Activated naive CD4-positive, alpha-beta T cell (primary cell): ENCODE results near the gene GAB2.
"Not testable (repeated sequence)": the region's sequence is repeated elsewhere in the genome, so short reads cannot be mapped to it uniquely, and the experiment has no call there.

Experiments used
- DNase-seq, 4 experiments: peaks; one replicate each; lab custom pipeline; 2025; lab: John Stamatoyannopoulos, UW

Gene GAB2, protein sequence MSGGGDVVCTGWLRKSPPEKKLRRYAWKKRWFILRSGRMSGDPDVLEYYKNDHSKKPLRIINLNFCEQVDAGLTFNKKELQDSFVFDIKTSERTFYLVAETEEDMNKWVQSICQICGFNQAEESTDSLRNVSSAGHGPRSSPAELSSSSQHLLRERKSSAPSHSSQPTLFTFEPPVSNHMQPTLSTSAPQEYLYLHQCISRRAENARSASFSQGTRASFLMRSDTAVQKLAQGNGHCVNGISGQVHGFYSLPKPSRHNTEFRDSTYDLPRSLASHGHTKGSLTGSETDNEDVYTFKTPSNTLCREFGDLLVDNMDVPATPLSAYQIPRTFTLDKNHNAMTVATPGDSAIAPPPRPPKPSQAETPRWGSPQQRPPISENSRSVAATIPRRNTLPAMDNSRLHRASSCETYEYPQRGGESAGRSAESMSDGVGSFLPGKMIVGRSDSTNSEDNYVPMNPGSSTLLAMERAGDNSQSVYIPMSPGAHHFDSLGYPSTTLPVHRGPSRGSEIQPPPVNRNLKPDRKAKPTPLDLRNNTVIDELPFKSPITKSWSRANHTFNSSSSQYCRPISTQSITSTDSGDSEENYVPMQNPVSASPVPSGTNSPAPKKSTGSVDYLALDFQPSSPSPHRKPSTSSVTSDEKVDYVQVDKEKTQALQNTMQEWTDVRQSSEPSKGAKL

DNA sequence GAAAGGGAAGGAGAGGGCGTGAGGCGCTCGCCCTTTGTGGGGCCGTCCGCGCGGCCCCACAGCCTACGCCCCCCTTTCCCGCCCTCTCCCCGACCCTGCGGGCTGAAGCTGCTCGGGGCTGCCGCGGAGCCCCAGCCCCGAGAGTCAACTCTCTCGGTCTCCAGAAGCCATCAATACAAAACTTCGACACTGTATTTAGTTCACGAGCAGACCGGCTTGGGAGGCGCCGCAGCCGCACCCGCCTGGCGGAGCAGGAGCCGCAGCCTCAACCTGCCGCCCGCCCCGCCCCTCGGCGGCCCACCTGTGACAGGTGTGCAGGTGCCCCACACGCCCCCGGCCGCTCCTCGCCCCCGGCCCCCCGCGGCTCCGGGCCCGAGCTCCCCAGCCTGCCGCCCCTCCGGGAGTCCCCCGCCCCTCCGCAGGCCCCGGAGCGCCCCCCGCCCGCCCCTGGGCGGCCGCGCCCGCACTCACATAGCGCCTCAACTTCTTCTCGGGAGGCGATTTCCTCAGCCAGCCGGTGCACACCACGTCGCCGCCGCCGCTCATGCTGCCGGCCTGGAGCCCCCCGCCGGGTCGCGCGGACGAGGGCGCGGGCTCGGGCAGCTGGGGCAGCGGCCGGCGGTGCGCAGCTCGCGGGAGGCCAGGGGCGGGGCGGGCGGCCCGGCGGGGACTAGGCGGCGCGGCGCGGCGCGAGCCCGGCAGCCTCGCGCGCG lies at the start of gene GAB2:
Gene GAB2, minus strand, starts transcription at position 646 of the 713 bp plus-strand sequence. Its CDS starts 100 bp downstream, at position 546.
- DNase-seq = peak in 1 of 4 experiments; percentile 37

GRCh38 chr11:78467370-78467769 lies 49.8 kb upstream of the GAB2 start:
- DNase-seq = no peak

DNA sequence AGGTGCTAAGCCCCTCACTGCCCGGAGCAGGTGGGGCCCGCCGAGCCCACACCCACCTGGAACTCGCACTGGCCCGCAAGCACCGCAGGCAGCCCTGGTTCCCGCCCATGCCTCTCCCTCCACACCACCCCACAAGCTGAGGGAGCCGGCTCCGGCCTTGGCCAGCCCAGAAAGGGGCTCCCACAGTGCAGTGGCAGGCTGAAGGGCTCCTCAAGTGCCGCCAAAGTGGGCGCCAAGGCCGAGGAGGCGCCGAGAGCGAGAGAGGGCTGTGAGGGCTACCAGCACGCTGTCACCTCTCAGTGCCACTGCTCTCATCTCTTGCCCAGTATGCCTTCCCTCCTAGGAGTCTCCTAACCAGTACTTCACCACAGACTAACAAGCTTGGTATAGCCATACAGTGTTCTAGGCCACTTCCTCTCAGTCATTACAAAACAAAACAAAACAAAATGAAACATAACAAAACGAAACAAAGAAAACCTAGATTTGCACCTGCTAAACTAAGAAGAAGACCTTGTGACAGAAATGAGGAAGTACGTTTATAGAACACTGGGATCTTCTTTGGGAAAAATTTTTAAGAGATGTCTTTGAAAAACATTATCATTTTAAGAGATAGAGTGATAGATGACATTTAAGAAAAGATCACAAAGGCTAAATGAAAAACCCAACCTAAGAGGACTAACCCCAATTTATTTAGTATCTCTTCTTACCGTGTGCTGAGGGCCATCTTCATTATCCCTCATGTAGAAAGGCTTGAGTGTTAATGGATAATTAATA lies 47.7 kb upstream of the GAB2 start:
- no peak for DNase-seq

DNA sequence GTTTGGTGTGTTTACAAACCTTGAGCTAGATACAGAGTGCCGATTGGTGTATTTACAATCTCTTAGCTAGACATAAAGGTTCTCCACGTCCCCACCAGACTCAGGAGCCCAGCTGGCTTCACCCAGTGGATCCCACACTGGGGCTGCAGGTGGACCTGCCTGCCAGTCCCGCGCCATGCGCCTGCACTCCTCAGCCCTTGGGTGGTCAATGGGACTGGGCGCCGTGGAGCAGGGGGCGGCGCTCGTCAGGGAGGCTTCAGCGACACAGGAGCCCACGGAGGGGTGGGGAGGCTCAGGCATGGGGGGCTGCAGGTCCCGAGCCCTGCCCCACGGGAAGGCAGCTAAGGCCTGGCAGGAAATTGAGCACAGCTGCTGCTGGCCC lies 47.2 kb upstream of the GAB2 start:
- DNase-seq = not testable (repeated sequence)

GRCh38 chr11:78460471-78460870 lies 42.9 kb upstream of the GAB2 start:
- no peak for DNase-seq

GRCh38 chr11:78459738-78460137 lies 42.1 kb upstream of the GAB2 start:
- no peak for DNase-seq

DNA sequence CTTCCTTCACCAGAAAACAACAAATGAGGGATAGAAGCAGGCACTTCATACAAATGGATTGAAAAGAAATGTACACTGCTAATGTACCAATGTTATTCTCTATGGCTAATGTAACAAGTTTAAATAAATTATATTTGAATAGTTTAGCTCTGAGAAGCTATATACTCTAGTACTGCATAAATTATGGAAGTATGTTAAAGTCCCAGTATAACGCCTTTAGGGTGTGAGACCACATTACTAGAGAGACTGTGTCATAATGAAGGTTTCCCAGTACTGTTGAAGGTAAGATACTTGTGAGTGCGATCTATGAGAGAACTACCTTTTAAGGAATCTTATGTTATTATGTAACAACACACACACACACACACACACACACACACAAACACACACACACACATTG lies 39.8 kb upstream of the GAB2 start:
- DNase-seq = no peak

DNA sequence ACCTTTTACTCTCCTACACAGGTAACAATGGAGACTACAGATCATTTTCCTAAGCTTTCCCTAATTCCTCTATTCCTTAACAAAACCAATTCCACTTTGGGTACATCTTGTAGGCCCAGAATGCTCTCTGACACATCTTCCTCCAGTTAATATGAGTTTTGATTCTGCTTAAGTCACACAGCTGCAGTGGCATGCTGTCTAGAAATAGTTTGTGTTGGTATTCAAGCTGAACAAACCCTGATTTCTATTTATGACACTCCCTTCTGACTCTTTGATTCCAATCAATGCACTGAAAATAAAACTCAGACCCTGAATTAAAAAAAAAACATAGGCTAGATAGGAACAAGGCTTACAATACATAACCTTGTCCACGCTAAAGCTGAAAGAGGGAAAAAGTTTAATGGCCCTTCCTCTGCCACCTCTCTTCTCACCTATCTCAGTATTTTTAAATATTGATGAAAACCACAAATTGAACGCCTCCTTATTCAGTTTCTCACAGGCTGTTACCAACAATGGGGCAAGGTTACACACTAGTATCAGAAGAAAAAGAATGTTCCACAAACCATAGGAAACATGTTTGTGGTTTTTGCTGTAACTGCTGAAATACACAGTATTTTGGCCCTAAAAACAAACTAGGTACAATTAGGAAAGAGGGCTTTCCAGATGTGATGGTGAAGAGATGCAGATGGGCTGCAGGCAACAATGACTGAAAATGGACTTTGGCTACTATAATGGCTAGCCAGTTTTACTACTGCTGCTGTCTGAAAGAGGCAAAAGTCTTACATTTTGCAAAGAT lies 35.7 kb upstream of the GAB2 start:
- no peak for DNase-seq

DNA sequence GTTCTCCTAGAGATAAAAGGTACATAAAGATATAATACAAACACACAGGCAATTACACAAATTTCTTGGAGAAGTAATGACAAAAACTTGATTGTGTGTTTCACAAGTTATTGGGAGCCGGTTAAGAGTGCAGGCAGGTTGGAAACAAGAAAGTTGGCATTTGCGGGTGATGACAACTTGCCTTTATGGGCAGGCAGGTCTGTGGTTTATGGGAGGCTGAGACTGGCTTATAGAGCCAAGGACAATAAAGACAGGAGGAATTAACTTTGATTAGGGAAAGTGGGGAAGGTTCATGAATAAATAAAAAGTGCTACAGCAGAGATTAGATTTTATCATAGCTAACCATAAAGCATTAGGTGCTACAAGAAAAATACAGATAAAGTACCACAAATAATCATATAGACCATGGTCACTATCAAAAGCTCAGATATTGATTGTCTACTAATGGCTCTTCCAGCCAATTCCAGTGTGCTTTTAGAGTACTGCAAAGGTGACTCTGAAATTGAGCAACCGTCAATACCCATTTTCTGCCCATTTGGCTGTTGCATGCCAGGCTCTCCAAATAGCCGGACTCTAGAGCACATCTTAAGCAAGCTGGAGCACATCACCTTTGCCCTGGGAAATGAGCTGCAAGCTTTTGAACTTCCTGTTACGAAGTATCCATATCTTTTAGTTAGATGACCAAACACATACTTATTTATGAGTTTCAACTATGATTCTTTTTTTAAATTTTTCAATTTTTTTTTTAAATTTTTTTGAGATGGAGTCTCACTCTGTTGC lies 33.9 kb upstream of the GAB2 start:
- DNase-seq = no peak

DNA sequence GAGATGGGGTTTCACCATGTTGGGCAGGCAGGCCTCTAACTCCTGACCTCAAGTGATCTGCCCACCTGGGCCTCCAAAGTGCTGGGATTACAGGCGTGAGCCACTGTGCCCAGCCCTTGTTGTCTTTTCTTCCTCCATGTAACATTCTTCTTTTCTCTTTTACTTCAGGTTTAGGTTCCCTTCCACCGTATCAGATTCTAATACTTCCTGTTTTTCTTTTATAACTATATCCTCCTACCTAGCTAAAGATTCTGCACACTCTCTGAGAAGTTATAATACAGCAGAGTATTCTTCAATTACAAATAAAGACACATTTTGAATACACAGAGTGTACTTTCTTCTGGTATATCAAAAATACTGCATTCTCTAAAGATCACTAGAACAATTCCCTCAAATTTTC lies 33.2 kb upstream of the GAB2 start:
- no peak for DNase-seq

GRCh38 chr11:78449866-78450265 lies 32.2 kb upstream of the GAB2 start:
- no peak for DNase-seq

- no peak for DNase-seq
Observed at GRCh38 chr11:78446210-78446609, 28.6 kb upstream of the GAB2 start.

GRCh38 chr11:78444726-78445125 lies 27.1 kb upstream of the GAB2 start:
- DNase-seq = no peak

- DNase-seq = no peak
Observed at GRCh38 chr11:78441956-78442355, 24.3 kb upstream of the GAB2 start.

- DNase-seq = no peak
Observed at GRCh38 chr11:78438298-78438975, 20.8 kb upstream of the GAB2 start.

- DNase-seq = no peak
Observed at GRCh38 chr11:78432956-78433355, 15.3 kb upstream of the GAB2 start.

DNA sequence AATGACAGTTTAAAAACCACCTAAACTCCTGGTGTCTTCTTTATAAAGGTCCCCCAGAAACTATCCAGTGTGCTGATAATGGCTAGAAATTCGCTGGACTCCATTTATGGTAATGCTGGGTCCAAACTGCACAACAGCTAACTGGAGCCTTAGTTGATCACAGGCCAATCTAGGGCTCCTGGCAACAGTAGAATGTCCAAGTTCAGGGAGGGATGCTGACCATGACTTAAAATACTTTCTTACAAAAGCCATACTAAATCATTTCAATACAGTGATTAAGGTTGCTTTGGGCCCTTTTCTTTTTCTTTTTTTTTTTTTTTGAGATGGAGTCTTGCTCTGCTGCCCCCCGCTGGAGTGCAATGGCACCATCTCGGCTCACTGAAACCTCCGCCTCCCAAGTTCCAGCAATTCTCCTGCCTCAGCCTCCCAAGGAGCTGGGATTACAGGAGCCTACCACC lies 14.5 kb upstream of the GAB2 start:
- no peak for DNase-seq

DNA sequence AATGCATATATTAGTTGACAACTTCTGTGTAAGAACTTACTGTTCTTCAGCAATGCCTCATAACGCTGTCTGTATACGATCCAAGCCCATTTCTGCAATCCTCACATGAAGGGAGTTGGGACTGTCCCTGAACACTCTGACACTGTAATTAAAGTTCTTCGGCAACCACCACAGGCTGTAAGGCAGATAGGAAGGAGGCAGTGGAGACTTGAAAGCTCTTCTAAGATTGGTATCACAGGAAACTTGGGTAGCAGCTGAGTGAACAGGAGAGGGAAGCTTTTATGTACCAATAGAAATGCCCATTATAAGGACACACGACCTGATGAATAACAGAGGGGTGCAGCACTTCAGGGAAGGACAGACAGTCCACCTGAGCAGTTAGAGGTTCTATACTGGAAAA lies 12.0 kb upstream of the GAB2 start:
- DNase-seq = no peak

- DNase-seq = no peak
Observed at GRCh38 chr11:78429209-78429608, 11.6 kb upstream of the GAB2 start.

- DNase-seq = no peak
Observed at GRCh38 chr11:78428773-78429172, 11.2 kb upstream of the GAB2 start.
